Type B pancreatic cell (in vitro differentiated cells): Measurements from ENCODE around the gene SLC35E3. TPM values are rescaled to one million over a fixed set of nuclear protein-coding genes. Genes with fewer than 3 reads are reported as not detected.

Experiments
- DNase-seq: peaks from one replicate; pipeline ENCODE4 v3.0.0; 2021; ENCODE audit warnings: mixed read lengths; ENCODE audit not compliant: unreplicated experiment; ENCODE audit errors: extremely low spot score
- H3K27ac Mint-ChIP-seq: 2 replicates; pipeline ENCODE4 v1.8.0; 2021; ENCODE audit warnings: mild to moderate bottlenecking, mixed read lengths
- H3K27me3 Mint-ChIP-seq: 2 replicates; pipeline ENCODE4 v1.8.0; 2021; ENCODE audit warnings: mixed read lengths
- H3K36me3 Mint-ChIP-seq: 2 replicates; pipeline ENCODE4 v1.8.0; 2021; ENCODE audit warnings: mixed read lengths
- H3K4me1 Mint-ChIP-seq: one replicate; pipeline ENCODE4 v1.8.0; 2021; ENCODE audit warnings: mixed read lengths; ENCODE audit not compliant: unreplicated experiment
- H3K4me3 Mint-ChIP-seq: 2 replicates; pipeline ENCODE4 v1.8.0; 2021; ENCODE audit warnings: mild to moderate bottlenecking, mixed read lengths
- H3K9me3 Mint-ChIP-seq: 2 replicates; pipeline ENCODE4 v1.8.0; 2021; ENCODE audit warnings: mixed read lengths
- total RNA-seq: library from RNA; stranded (reverse); gene quantifications from 2 replicates; pipeline ENCODE4 v1.2.1, GENCODE V29; 2021; ENCODE audit warnings: low replicate concordance
- TF ChIP-seq, protein P1 (sequence below): fragments of 200-600 bp; sonication (generic); conservative IDR thresholded peaks from 2 replicates; pipeline ENCODE4 v1.5.0; 2021; ENCODE audit warnings: antibody characterized with exemption, mild to moderate bottlenecking

Gene SLC35E3
- total RNA-seq, 1 donor from 2014 or later, result 10.7 TPM

DNA sequence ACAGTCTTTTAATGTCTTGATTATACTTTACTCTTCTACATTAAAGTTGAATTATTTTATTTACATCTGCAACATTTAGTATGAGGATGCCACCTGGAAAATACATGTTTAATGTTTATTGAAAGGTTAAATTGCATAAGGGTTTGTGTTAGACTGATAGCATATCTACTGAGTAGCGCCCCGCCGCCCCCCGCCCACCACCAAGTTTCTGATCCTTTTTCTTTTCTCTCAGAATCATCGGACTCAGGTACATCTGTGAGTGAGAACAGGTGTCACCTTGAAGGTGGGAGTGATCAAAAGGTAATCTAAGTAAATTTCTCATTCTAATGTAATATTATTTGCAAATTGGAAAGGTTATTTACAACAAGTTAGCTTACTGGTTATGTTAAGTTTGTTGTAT is 78.2 kb downstream of the SLC35E3 start:
- no peaks in the 10 kb centered on the region for H3K4me1 Mint-ChIP-seq

DNA sequence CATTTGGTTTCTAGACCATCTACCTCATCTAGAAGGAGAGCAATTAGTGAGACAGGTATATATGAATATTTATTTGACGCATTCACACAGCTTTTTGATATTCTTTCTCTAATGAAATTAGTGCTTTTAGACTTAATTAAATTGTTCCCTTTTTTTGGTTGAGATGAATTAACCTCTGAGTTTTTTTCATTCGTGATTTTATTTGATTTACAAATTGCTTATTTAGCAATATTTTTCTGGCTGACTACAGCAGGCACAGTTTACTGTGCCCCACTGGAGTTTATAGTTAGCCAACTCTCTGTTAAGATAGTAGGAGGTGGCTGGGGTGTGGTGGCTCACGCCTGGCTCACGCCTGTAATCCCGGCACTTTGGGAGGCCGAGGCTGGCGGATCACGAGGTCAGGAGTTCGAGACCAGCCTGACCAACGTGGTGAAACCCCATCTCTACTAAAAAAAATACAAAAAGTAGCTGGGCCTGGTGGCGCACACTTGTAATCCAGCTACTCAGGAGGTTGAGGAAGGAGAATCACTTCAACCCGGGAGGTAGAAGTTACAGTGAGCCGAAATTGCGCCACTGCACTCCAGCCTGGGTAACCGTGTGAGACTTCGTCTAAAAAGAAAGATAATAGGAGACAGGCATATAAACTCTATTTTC is 78.7 kb downstream of the SLC35E3 start:
- Mint-ChIP-seq H3K36me3 (peaks cover 38% of the 10 kb centered on the region), H3K4me3 (no peak overlapping the region), H3K27ac (peak overlapping the region; percentile 5), H3K27me3 (no peaks in the 10 kb centered on the region), H3K4me1 (no peaks in the 10 kb centered on the region), H3K9me3 (no peaks in the 10 kb centered on the region)
- DNase-seq, result no peak
- TF ChIP-seq, protein P1, sequence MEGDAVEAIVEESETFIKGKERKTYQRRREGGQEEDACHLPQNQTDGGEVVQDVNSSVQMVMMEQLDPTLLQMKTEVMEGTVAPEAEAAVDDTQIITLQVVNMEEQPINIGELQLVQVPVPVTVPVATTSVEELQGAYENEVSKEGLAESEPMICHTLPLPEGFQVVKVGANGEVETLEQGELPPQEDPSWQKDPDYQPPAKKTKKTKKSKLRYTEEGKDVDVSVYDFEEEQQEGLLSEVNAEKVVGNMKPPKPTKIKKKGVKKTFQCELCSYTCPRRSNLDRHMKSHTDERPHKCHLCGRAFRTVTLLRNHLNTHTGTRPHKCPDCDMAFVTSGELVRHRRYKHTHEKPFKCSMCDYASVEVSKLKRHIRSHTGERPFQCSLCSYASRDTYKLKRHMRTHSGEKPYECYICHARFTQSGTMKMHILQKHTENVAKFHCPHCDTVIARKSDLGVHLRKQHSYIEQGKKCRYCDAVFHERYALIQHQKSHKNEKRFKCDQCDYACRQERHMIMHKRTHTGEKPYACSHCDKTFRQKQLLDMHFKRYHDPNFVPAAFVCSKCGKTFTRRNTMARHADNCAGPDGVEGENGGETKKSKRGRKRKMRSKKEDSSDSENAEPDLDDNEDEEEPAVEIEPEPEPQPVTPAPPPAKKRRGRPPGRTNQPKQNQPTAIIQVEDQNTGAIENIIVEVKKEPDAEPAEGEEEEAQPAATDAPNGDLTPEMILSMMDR, result no peak

More for the DNA sequence above, 78.2 kb downstream of the SLC35E3 start:
- Mint-ChIP-seq H3K27ac (peak overlapping the region; percentile 24), H3K36me3 (peaks cover 42% of the 10 kb centered on the region), H3K4me3 (no peak overlapping the region), H3K27me3 (no peaks in the 10 kb centered on the region), H3K9me3 (no peaks in the 10 kb centered on the region)
- TF ChIP-seq, protein P1, result no peak
- no peak for DNase-seq

DNA sequence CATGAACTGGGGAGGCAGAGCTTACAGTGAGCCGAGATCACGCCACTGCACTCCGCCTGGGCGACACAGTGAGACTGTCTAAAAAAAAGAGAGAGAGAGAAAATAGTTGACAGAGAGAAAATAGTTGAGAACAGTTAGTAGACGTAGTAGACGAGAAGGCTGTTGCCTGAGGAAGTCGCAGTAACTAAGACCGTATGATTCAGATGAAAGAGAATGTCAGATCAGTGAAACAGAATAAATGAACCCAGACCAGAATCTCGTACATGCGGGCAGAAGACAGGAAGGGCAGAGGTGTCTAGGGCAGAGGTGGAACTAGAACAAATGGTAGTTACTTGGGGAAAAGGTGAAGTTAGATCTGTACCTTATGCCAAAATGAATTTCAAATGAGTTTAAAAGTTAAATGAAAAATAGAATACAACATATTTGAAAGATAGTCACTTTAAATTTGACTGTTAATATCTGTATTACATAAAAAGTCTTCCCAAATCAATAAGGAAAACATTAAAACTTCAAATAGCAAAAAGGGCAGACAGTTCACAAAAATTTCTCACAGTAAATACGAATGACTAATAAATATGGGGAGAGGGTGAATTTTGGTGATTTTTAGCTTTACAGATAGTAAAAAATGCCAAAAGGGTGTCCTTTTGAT is 79.7 kb downstream of the SLC35E3 start:
- no peak overlapping the region for H3K4me3 Mint-ChIP-seq
- H3K36me3 Mint-ChIP-seq, result peaks cover 41% of the 10 kb centered on the region
- TF ChIP-seq, protein P1, result no peak
- H3K9me3 Mint-ChIP-seq, result peaks cover 4% of the 10 kb centered on the region
- peak overlapping the region; percentile 50 for H3K27ac Mint-ChIP-seq
- no peaks in the 10 kb centered on the region for H3K27me3 Mint-ChIP-seq
- peaks cover 6% of the 10 kb centered on the region for H3K4me1 Mint-ChIP-seq
- no peak for DNase-seq

DNA sequence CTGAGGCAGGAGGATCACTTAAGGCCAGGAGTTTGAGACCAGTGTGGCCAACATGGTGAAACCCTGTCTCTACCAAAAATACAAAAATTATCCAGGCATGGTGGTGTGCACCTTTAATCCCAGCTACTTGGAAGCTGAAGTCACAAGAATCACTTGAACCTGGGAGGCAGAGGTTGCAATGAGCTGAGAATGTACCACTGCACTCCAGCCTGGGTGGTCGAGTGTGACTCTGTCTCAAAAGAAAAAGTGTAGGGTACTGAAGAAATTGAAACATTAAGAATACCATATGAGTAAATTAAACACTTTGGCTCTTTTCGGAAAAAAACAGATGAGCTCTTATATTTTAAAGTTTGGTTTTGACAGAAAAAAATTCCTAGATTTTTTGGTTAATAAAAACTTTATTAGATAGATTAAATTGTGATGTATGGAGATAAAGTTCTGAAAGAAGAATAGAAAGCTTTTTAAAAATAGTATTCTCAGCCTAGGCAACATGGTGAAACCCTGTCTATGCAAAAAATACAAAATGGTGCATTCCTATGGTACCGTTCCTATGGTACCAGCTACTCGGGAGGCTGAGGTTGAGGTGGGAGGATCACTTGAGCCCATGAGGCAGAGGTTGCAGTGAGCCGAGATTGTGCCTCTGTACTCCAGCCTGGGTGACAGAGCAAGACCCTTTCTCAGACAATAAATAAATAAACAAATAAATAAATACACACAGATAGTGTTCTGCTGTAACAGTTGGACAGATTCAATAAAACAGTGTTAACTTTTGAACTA is 82.1 kb downstream of the SLC35E3 start:
- peak overlapping the region; percentile 10 for H3K27ac Mint-ChIP-seq
- TF ChIP-seq, protein P1, result no peak
- peaks cover 48% of the 10 kb centered on the region for H3K36me3 Mint-ChIP-seq
- H3K27me3 Mint-ChIP-seq, result no peaks in the 10 kb centered on the region
- no peak for DNase-seq
- H3K4me3 Mint-ChIP-seq, result no peak overlapping the region
- H3K4me1 Mint-ChIP-seq, result peaks cover 6% of the 10 kb centered on the region
- peaks cover 4% of the 10 kb centered on the region for H3K9me3 Mint-ChIP-seq

DNA sequence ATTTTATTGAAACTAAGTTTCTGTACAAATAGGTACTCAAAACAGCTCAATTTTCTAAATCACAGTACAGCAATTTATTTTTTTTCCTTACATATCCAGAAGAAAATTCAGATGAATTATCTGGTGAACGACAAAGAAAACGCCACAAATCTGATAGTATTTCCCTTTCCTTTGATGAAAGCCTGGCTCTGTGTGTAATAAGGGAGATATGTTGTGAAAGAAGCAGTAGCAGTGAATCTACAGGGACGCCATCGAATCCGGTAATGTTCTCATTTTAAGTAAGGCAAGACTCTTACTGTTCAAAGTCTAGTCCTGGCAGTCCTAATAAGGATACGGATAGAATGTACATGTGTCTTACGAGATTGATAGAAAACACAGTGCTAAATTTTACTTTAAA is 82.7 kb downstream of the SLC35E3 start:
- peak overlapping the region; percentile 10 for H3K27ac Mint-ChIP-seq

More for the DNA sequence above, 82.7 kb downstream of the SLC35E3 start:
- DNase-seq, result no peak
- peaks cover 6% of the 10 kb centered on the region for H3K4me1 Mint-ChIP-seq
- TF ChIP-seq, protein P1, result no peak
- no peak overlapping the region for H3K4me3 Mint-ChIP-seq
- peaks cover 4% of the 10 kb centered on the region for H3K9me3 Mint-ChIP-seq
- peaks cover 43% of the 10 kb centered on the region for H3K36me3 Mint-ChIP-seq
- no peaks in the 10 kb centered on the region for H3K27me3 Mint-ChIP-seq

Other genes starting within 250 kb of the SLC35E3 start
- gene RAP1B, start 135.3 kb upstream of the SLC35E3 start, total RNA-seq, result 110 and 151 TPM in 2 replicates
- gene NUP107, start 59.2 kb upstream of the SLC35E3 start, total RNA-seq, result 48.7 and 80.2 TPM in 2 replicates
- gene MDM2, start 62.0 kb downstream of the SLC35E3 start, total RNA-seq, result 162 and 299 TPM in 2 replicates
- 56.2 and 58.1 TPM in 2 replicates for gene CPM, start 187.0 kb downstream of the SLC35E3 start, total RNA-seq